ENCODE measurements around the gene GRIA4. TPM values are rescaled to one million over a fixed set of nuclear protein-coding genes. Genes with fewer than 3 reads are reported as not detected.

Gene GRIA4
- total and polyA plus RNA-seq, 2 donors (not counting 1 experiment from before 2014, with no cell fraction given): 0.15 to 0.50 TPM

DNA sequence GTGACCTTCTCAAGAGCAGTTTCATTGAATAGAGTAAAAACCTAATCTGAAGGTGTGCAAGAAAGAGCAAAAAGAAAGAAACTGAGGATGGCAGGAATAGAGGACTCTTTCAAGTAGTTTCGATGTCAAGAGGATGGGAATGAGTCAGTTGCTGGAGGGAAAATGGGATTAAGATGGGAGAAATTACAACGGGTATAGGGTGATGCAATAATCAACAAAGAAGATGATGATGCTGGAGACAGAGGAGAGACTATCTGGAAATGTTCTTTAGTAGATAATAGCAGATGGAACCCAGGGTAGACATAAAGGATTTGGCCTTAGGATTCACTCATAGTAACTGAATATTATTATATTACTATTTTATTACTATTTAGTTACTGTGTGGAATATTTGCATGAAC lies 189.4 kb downstream of the GRIA4 start:
- Histone ChIP-seq H3K27me3 (ENCODE audit: control insufficient read depth, insufficient read depth, low read length) (no peaks in the 10 kb centered on the region), H3K27ac (ENCODE audit: insufficient read depth, low read length) (no peak overlapping the region), H4K20me1 (ENCODE audit: control insufficient read depth, extremely low read depth, insufficient read depth, low read length) (no peaks in the 10 kb centered on the region), H3K4me2 (ENCODE audit: extremely low read depth, insufficient read depth, low read length) (no peak overlapping the region), H3K36me3 (ENCODE audit: control insufficient read depth, insufficient read depth, low read length) (no peaks in the 10 kb centered on the region), H3K79me2 (ENCODE audit: control insufficient read depth, insufficient read depth, low read length) (no peaks in the 10 kb centered on the region), H3K4me3 (replicated peaks in 1 of 4; ENCODE audit: control extremely low read depth in 1 of 4, insufficient read depth in 1 of 4, low read depth in 3 of 4, low read length in 4 of 4) (no peak overlapping the region), H2AFZ (ENCODE audit: low read length) (no peak overlapping the region), H3K4me1 (ENCODE audit: control insufficient read depth, extremely low read depth, insufficient read depth, low read length) (no peaks in the 10 kb centered on the region), H3K9ac (ENCODE audit: insufficient read depth, low read length) (no peak overlapping the region), H3K9me3 (ENCODE audit: control insufficient read depth, insufficient read depth, low read depth, low read length) (no peaks in the 10 kb centered on the region)
- no peak for TF ChIP-seq EZH2 (IDR thresholded peaks at IDR 0.05; ENCODE audit: low read length, missing control alignments)
- TF ChIP-seq, protein P1, sequence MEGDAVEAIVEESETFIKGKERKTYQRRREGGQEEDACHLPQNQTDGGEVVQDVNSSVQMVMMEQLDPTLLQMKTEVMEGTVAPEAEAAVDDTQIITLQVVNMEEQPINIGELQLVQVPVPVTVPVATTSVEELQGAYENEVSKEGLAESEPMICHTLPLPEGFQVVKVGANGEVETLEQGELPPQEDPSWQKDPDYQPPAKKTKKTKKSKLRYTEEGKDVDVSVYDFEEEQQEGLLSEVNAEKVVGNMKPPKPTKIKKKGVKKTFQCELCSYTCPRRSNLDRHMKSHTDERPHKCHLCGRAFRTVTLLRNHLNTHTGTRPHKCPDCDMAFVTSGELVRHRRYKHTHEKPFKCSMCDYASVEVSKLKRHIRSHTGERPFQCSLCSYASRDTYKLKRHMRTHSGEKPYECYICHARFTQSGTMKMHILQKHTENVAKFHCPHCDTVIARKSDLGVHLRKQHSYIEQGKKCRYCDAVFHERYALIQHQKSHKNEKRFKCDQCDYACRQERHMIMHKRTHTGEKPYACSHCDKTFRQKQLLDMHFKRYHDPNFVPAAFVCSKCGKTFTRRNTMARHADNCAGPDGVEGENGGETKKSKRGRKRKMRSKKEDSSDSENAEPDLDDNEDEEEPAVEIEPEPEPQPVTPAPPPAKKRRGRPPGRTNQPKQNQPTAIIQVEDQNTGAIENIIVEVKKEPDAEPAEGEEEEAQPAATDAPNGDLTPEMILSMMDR (conservative IDR thresholded peaks at IDR 0.05 in 1 of 2, IDR thresholded peaks at IDR 0.05 in 1 of 2; ENCODE audit: low read depth in 1 of 2, low read length in 2 of 2): no peak
- no peak for DNase-seq (ENCODE audit: low read depth in 2 of 2)

GRCh38 chr11:105799728-105800462 lies 190.0 kb downstream of the GRIA4 start:
- no peaks in the 10 kb centered on the region for H3K9me3 ChIP-seq (ENCODE audit: control insufficient read depth, insufficient read depth, low read depth, low read length)
- no peaks in the 10 kb centered on the region for H3K79me2 ChIP-seq (ENCODE audit: control insufficient read depth, insufficient read depth, low read length)
- no peak for TF ChIP-seq EZH2 (IDR thresholded peaks at IDR 0.05; ENCODE audit: low read length, missing control alignments)
- TF ChIP-seq, protein P1 (conservative IDR thresholded peaks at IDR 0.05 in 1 of 2, IDR thresholded peaks at IDR 0.05 in 1 of 2; ENCODE audit: low read depth in 1 of 2, low read length in 2 of 2): no peak
- no peak overlapping the region for H3K4me2 ChIP-seq (ENCODE audit: extremely low read depth, insufficient read depth, low read length)
- H3K9ac ChIP-seq (ENCODE audit: insufficient read depth, low read length): no peak overlapping the region
- no peak overlapping the region for H2AFZ ChIP-seq (ENCODE audit: low read length)
- no peaks in the 10 kb centered on the region for H3K4me1 ChIP-seq (ENCODE audit: control insufficient read depth, extremely low read depth, insufficient read depth, low read length)
- H4K20me1 ChIP-seq (ENCODE audit: control insufficient read depth, extremely low read depth, insufficient read depth, low read length): no peaks in the 10 kb centered on the region
- no peak overlapping the region for H3K27ac ChIP-seq (ENCODE audit: insufficient read depth, low read length)
- no peaks in the 10 kb centered on the region for H3K27me3 ChIP-seq (ENCODE audit: control insufficient read depth, insufficient read depth, low read length)
- no peak overlapping the region for H3K4me3 ChIP-seq (replicated peaks in 1 of 4; ENCODE audit: control extremely low read depth in 1 of 4, insufficient read depth in 1 of 4, low read depth in 3 of 4, low read length in 4 of 4)
- H3K36me3 ChIP-seq (ENCODE audit: control insufficient read depth, insufficient read depth, low read length): no peaks in the 10 kb centered on the region
- peak in 1 of 2 donors; percentile 23 for DNase-seq (ENCODE audit: low read depth in 2 of 2)

GRCh38 chr11:105802390-105802789 lies 192.5 kb downstream of the GRIA4 start:
- no peak overlapping the region for H3K4me3 ChIP-seq (replicated peaks in 1 of 4; ENCODE audit: control extremely low read depth in 1 of 4, insufficient read depth in 1 of 4, low read depth in 3 of 4, low read length in 4 of 4)
- H3K36me3 ChIP-seq (ENCODE audit: control insufficient read depth, insufficient read depth, low read length): no peaks in the 10 kb centered on the region
- no peak overlapping the region for H3K4me2 ChIP-seq (ENCODE audit: extremely low read depth, insufficient read depth, low read length)
- H4K20me1 ChIP-seq (ENCODE audit: control insufficient read depth, extremely low read depth, insufficient read depth, low read length): no peaks in the 10 kb centered on the region
- no peak for TF ChIP-seq EZH2 (IDR thresholded peaks at IDR 0.05; ENCODE audit: low read length, missing control alignments)
- TF ChIP-seq, protein P1 (conservative IDR thresholded peaks at IDR 0.05 in 1 of 2, IDR thresholded peaks at IDR 0.05 in 1 of 2; ENCODE audit: low read depth in 1 of 2, low read length in 2 of 2): no peak
- no peak overlapping the region for H3K9ac ChIP-seq (ENCODE audit: insufficient read depth, low read length)
- H3K4me1 ChIP-seq (ENCODE audit: control insufficient read depth, extremely low read depth, insufficient read depth, low read length): no peaks in the 10 kb centered on the region
- no peaks in the 10 kb centered on the region for H3K27me3 ChIP-seq (ENCODE audit: control insufficient read depth, insufficient read depth, low read length)
- no peak overlapping the region for H2AFZ ChIP-seq (ENCODE audit: low read length)
- DNase-seq (ENCODE audit: low read depth in 2 of 2): no peak
- H3K27ac ChIP-seq (ENCODE audit: insufficient read depth, low read length): no peak overlapping the region
- no peaks in the 10 kb centered on the region for H3K79me2 ChIP-seq (ENCODE audit: control insufficient read depth, insufficient read depth, low read length)
- no peaks in the 10 kb centered on the region for H3K9me3 ChIP-seq (ENCODE audit: control insufficient read depth, insufficient read depth, low read depth, low read length)

All from fibroblast of lung (primary cell).